Measurements from ENCODE around the gene WDR6.

WDR6 gene

DNA sequence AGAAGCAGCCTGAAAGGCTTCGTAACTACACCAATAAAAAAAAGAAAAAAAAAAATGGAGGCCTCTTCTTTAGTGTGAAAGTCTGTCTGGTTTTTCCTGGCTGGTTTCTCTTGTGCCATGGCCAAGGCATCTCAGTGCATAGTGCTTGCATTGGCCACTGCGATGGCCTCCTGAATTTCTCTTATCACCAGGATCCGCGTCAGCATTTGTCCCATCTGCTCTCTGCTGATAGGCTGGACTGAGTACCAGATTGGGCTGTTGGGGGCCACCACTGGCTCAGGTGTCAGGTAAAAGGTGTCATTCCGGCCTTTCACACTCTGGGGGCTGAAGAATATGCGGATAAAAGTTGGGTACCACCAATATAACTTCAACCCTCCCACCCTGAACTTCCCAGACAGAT, 23.1 kb downstream of the WDR6 start:
- no peak for DNase-seq

DNA sequence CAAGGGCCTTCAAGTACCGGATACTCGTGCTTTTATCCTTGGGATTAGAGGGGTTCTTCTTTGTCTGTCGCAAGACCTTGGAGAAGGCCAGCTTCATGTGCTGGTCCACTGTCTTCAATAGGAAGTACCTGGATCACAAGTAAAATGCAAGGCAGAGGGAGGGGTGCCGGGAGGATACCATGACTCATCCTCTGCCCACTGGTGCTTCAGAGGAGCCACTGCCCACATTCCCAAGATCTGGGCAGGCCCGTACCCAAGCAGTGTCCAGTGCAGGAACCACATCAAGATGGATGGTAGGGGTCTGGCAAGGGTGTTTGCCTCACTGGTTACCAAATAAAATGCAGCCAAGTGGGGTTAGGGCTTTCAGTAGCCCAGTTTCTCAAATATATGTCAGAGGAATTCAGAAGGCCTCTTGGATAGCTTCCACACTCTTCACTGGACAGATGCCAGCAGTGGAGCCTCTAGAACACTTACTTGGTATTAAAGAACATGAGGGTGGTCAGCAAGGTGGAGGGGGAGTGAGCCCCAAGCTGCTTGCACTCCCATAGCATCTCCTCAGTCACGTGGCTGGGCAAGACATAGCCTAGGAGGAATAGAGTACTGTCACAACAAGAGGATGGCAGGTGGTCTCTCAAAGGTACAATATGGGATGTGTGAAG, 25.6 kb downstream of the WDR6 start:
- no peak for DNase-seq

DNA sequence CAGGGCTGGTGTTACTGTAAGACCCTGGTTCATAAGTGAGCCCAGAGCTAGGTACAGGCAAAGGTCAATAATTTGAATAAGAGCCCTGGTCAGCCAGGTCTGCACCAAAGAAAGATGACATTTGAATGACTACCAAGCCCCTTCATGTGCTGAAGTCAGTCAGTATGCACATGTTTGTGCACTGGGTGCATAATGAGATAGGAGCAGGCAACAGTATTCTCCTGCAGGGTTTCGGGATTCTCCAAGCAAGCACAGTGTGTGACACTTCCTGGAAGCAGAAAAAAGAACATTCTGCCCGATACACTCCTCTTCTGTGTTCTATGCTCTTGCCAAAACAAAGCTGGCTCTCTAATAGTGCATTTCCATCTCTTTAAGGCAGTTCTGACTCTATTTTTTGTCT, 27.5 kb downstream of the WDR6 start:
- no peak for DNase-seq

DNA sequence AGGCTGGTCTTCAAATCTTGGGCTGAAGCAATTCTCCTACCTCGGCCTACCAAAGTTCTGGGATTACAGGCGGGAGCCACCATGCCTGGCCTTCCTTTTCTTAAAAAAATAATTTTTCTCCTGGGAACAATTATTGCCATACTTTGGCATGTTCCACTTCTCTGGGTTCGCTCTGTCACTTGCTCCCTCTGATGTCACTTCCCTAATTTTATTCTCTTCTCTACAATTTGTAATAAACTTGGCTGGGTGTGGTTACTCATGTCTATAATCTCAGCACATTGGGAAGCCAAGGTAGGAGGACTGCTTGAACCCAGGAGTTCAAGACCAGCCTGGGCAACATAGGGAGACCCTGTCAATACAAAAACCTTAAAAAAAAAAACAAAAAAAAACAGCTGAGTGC, 28.1 kb downstream of the WDR6 start:
- no peak for DNase-seq

DNA sequence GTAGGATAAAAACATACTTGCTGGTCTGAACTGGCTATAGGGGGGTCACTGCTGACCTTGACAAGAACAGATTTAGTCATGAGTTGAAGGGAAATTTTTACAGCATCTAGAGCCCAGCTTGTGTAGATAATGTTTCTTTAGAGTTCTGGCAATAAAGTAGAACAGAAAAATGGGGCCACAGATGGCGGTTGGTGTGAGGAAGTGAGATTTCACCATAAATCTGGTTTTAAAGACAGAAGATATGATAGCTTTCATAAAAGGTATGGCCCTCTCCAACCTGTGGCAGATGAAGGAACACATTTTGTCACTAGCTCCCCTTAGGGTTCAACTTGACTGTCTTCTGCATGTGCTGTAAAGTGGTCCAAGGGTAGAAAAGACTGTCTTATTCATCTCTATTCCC, 46.4 kb downstream of the WDR6 start:
- no peak for DNase-seq

DNA sequence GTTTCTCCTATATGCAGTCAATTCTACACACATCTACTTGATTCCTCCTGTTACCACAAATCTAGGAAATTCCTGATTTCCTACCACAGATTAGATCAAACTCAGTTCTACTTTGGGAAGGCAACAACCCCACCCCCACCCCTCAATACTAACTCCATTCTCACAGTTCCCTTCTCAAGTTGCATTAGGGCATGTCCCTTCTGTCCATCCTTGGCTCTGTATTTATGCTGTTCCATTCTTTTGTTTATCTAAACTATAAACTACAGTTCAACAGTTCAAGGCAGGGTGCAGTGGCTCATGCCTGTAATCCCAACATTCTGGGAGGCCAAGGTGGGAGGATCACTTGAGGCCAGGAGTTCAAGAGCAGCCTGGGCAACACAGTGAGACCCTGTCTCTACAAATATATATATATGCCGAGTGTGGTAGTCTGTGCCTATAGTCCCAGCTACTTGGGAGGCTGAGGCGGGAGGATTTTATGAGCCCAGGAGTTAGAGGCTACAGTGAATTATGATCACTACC, 47.2 kb downstream of the WDR6 start:
- DNase-seq = no peak

DNA sequence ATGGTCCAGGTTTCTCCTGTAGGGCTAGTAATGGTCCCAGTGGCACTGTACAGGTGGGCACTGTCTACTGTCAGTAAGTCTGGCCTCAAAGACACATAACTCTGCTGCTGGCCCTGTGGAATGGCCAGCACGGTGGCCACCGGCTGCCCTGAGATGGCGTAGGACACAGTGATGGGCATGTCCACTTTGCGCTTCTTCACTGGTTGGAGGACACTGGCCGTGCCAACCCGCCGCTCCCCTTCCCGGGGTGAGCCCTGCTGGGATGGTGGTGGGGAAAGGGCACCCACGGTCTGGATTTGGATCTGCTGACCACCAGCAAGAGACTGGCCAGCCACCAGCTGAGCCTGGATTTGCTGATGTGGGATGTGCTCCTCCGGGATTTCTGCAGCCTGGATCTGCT, 50.1 kb downstream of the WDR6 start:
- no peak for DNase-seq

DNA sequence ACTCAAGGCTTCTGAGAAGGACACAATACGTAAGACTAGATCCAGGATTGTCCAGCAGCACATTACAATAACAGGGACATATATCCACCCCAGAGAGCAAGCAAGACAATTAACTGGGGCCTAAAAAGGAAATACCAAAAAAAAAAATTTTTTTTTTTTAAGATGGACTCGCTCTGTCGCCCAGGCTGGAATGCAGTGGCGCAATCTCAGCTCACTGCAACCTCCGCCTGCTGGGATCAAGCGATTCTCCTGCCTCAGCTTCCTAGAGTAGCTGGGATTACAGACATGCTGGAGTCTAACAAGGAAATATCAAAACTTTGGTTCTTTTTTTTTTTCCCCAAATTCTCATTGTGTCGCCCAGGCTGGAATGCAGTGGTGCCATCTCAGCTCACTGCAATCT, 50.8 kb downstream of the WDR6 start:
- DNase-seq = no peak
